Upper lobe of right lung (tissue), 1 donor: ENCODE measurements around the gene NIPAL3. TPM values are rescaled to one million over a fixed set of nuclear protein-coding genes. Genes with fewer than 3 reads are reported as not detected.
"Not testable (repeated sequence)": the region's sequence is repeated elsewhere in the genome, so short reads cannot be mapped to it uniquely, and the experiment has no call there.

Experiments used
- ATAC-seq: fragments of 200-7000 bp; cut with Tn5 transposase; one replicate; pipeline ENCODE4 v1.9.1; 2020; ENCODE audit warnings: mild to moderate bottlenecking, moderate library complexity
- DNase-seq: peaks from one replicate; pipeline ENCODE4 v3.0.0-alpha.2; 2020
- H3K27ac ChIP-seq: fragments of 200-600 bp; one replicate; pipeline ENCODE4 v1.8.0; 2022
- H3K27me3 ChIP-seq: fragments of 200-600 bp; one replicate; pipeline ENCODE4 v1.8.0; 2022; ENCODE audit warnings: mild to moderate bottlenecking
- H3K36me3 ChIP-seq: fragments of 200-600 bp; one replicate; pipeline ENCODE4 v1.8.0; 2022
- H3K4me1 ChIP-seq: fragments of 200-600 bp; one replicate; pipeline ENCODE4 v1.8.0; 2022
- H3K4me3 ChIP-seq: fragments of 200-600 bp; one replicate; pipeline ENCODE4 v1.8.0; 2022; ENCODE audit warnings: mild to moderate bottlenecking
- H3K9me3 ChIP-seq: fragments of 200-600 bp; one replicate; pipeline ENCODE4 v1.8.0; 2022
- intact Hi-C: fragments of 100-400 bp; cut with DNase I; formaldehyde crosslinking; loops from one replicate; pipeline ENCODE4 v1.11.0; 2022
- total RNA-seq: library from RNA; stranded (reverse); fragmentation: NEBNext Ultra II Directional; extraction: Animal tissue kit (Norgen Biotek cat#: 25700); gene quantifications from one replicate; pipeline ENCODE4 v1.2.1, GENCODE V29; 2021
- TF ChIP-seq, protein P1 (sequence below): fragments of 200-600 bp; IDR thresholded peaks from one replicate; pipeline ENCODE4 v1.8.0; 2022; ENCODE audit warnings: antibody characterized with exemption
- donor health status: DM: no; HTN: yes; CAD: no; lungs with severe emphysema.

NIPAL3 gene
- total RNA-seq, 1 donor from 2014 or later, result 37.8 TPM

DNA sequence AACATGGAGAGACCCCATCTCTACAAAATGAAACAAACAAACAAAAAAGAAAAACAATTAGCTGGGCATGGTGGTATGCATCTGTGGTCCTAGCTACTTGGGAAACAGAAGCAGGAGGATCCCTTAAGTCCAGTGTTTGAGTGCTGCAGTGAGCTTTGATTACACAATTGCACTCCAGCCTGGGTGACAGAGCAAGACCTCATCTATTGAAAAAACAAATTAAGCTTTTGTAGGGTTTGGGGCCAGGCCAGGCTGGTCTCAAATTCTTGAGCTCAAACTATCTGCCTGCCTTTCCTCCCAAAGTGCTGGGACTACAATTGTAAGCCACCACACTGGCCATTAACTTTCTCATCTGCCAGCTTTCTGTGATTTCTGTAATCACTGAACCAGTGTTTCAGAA is 27.2 kb downstream of the NIPAL3 start:
- Histone ChIP-seq H3K36me3 (peaks cover 24% of the 10 kb centered on the region), H3K9me3 (no peaks in the 10 kb centered on the region), H3K4me3 (no peak overlapping the region), H3K27me3 (no peaks in the 10 kb centered on the region), H3K27ac (no peak overlapping the region), H3K4me1 (no peaks in the 10 kb centered on the region)
- DNase-seq, result no peak
- TF ChIP-seq, protein P1, sequence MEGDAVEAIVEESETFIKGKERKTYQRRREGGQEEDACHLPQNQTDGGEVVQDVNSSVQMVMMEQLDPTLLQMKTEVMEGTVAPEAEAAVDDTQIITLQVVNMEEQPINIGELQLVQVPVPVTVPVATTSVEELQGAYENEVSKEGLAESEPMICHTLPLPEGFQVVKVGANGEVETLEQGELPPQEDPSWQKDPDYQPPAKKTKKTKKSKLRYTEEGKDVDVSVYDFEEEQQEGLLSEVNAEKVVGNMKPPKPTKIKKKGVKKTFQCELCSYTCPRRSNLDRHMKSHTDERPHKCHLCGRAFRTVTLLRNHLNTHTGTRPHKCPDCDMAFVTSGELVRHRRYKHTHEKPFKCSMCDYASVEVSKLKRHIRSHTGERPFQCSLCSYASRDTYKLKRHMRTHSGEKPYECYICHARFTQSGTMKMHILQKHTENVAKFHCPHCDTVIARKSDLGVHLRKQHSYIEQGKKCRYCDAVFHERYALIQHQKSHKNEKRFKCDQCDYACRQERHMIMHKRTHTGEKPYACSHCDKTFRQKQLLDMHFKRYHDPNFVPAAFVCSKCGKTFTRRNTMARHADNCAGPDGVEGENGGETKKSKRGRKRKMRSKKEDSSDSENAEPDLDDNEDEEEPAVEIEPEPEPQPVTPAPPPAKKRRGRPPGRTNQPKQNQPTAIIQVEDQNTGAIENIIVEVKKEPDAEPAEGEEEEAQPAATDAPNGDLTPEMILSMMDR, result no peak
- intact Hi-C loops, result no loop called here
- no peak for ATAC-seq

DNA sequence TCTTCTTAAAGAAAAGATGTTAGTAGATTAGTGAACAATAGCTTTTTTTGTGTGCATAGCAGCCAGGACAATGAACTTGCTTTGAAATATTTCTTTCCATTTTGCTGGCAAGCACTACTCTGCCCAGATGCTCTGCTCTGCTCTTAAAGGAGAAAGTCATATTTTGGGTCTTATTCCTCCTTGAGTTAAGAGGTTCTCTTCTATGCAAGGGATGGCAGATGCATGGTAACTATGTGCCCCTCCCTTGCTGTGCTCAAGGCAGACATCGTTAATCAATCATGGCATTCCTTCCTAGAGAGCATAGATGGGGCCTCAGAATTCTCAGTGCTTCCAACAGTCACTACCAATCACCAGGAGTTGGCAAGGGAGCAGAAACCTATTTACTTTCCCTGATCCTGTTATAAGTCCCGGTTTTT is 27.6 kb downstream of the NIPAL3 start:
- peaks cover 26% of the 10 kb centered on the region for H3K36me3 ChIP-seq
- H3K27ac ChIP-seq, result no peak overlapping the region
- DNase-seq (no peak), ATAC-seq (no peak)
- no peak overlapping the region for H3K4me3 ChIP-seq
- H3K9me3 ChIP-seq, result no peaks in the 10 kb centered on the region
- H3K4me1 ChIP-seq, result no peaks in the 10 kb centered on the region
- H3K27me3 ChIP-seq, result no peaks in the 10 kb centered on the region
- intact Hi-C loops, result no loop called here
- TF ChIP-seq, protein P1, result no peak

- H3K4me1 ChIP-seq, H3K27ac ChIP-seq, ATAC-seq, DNase-seq, H3K27me3 ChIP-seq, intact Hi-C loops, H3K9me3 ChIP-seq, H3K4me3 ChIP-seq: not testable (repeated sequence)
- H3K36me3 ChIP-seq, result peaks cover 45% of the 10 kb centered on the region
Observed at GRCh38 chr1:24446446-24446845, 30.8 kb downstream of the NIPAL3 start.

- Histone ChIP-seq H3K27me3 (no peaks in the 10 kb centered on the region), H3K4me1 (no peaks in the 10 kb centered on the region), H3K4me3 (no peak overlapping the region), H3K36me3 (peaks cover 43% of the 10 kb centered on the region), H3K27ac (no peak overlapping the region), H3K9me3 (no peaks in the 10 kb centered on the region)
- TF ChIP-seq, protein P1, result no peak
- intact Hi-C loops, result no loop called here
- DNase-seq (no peak), ATAC-seq (no peak)
Observed at GRCh38 chr1:24450316-24450715, 34.7 kb downstream of the NIPAL3 start.

GRCh38 chr1:24450857-24451397 is 35.3 kb downstream of the NIPAL3 start:
- TF ChIP-seq, protein P1, result no peak
- Histone ChIP-seq H3K4me1 (no peaks in the 10 kb centered on the region), H3K27ac (no peak overlapping the region), H3K9me3 (no peaks in the 10 kb centered on the region), H3K4me3 (no peak overlapping the region), H3K36me3 (peaks cover 44% of the 10 kb centered on the region), H3K27me3 (no peaks in the 10 kb centered on the region)
- DNase-seq, result no peak
- ATAC-seq, result no peak
- intact Hi-C loops, result no loop called here

GRCh38 chr1:24451746-24452145 is 36.1 kb downstream of the NIPAL3 start:
- TF ChIP-seq, protein P1, result no peak
- Histone ChIP-seq H3K27ac (no peak overlapping the region), H3K36me3 (peaks cover 51% of the 10 kb centered on the region), H3K4me3 (no peak overlapping the region), H3K4me1 (no peaks in the 10 kb centered on the region), H3K27me3 (no peaks in the 10 kb centered on the region), H3K9me3 (no peaks in the 10 kb centered on the region)
- intact Hi-C loops, result no loop called here
- DNase-seq (no peak), ATAC-seq (no peak)
